HG03139 (cell line): Measurements from ENCODE around the gene EPB41L2.
"Not testable (repeated sequence)": the region's sequence is repeated elsewhere in the genome, so short reads cannot be mapped to it uniquely, and the experiment has no call there.

Experiments used
- ATAC-seq: cut with Tn5 transposase; IDR thresholded peaks from one replicate; pipeline ENCODE4 v1.9.1; 2021; ENCODE audit not compliant: unreplicated experiment

Gene EPB41L2

DNA sequence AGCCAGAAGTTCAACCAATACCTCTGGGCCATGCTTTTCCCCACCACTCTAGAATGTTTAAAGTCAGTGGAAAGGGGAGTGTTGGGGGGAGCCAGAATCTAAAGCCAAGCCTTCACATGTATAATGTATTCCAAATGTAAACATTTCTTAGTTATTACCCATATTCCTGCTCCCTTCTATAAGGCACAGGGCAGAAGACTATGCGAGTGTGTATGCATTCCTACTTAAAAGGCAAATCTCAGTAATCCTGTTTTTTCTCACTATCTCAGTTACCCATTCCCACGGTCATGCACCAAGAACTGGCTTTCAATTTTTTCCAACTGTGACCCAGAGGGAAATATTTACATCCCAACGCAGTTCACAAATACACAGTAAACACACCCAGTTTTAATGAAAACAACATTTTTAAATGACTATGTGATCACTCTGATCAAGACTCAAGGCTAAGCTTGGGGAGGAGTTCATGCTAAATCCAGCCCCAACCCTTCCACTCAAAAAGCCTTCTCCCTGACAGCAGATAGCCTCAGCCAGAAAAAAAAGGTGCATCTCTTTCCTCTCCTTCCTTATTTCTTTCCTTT is 57.5 kb downstream of the EPB41L2 start:
- no peak for ATAC-seq

DNA sequence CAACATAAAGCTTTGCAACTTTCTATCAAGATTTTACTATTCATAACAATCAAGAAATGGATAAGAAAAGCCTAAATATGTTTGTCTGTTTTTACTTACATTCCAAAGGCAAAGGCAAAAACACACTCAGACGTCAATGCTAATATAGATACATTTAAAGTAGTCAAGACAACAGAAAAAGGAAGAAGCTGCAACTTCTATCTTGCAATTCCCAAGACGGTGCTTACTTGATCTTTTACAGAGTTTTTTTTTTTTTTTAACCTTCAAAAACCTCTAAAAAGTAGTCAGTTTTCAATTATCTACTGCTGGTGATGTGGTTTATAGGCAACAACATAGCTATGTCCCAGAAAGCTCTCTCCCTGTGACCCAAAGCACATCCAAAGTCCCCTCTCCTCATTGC is 58.1 kb downstream of the EPB41L2 start:
- no peak for ATAC-seq

DNA sequence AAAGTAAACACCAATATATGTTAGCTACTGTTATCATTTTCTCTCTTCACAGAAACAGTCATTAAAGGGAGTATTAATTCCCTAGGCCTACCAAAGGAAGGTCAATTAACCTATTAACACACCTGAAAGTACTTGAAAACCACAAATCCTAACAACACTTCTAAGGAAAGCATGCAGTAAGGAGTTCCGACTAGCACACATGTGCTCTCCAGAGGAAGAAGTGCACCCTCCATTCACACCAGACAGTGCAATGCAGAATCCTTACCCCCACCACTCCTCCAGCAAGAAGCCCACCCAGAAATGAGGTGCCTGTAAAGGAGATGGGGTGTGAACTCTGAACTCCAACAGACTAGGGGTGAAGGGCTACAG is 58.7 kb downstream of the EPB41L2 start:
- ATAC-seq = no peak

DNA sequence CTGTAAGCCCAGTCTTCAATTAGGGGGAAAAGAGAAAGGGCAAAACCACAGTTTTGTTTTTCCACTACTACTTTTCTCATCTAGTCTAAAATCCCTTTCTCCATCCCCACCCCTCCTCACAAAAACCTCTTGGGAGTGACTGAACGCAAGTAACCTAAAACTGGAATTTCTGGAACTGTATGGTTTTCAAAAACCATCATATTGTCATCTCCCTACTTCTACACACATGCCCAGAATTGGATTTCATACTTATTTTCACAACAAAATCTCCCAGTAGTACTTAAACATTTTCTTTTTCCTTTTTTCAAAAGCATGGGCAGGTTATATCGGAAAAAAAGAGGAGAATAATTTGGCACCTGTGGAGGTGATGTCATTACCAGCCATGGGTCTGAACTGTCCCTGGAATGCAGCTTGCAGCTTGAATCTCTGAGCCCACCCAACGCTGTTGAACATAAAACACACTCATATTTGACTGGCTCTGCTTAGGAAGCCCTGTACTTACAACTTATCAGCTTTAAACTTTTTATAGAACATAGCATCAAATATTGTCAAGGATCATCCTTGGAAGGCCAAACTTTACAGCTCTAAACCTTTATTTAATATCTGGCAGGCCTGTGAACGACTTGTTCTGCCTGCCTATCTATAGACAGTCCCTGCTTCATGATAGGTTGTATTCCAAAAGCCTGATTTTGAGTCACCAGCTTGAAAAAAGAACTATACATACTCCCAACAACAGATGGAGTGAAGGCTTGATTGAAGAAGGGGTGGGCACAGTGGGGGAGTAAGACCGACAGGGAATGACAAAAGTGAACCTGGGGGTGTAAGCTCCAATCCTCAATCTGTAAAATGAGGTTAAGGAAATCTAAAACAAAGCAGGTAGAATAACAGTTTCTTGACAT is 59.3 kb downstream of the EPB41L2 start:
- no peak for ATAC-seq

DNA sequence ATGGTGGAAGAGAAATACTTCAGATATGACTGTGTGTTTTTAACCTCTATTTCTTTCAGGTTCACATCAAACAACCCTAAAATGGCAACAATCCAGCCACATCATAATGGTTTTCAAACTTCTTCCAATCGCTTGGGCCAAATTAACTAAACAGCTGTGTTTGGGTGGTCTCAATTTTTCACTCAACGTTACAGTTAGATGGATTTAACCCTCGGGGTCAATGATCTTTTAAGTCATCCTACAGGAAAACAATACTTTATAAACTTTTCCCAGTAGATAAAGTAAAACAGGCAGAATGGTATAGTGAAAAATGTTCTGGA is 60.4 kb downstream of the EPB41L2 start:
- ATAC-seq = no peak

GRCh38 chr6:131001945-131002660 is 60.9 kb downstream of the EPB41L2 start:
- no peak for ATAC-seq

GRCh38 chr6:131001111-131001736 is 61.8 kb downstream of the EPB41L2 start:
- ATAC-seq = no peak

GRCh38 chr6:131000544-131000943 is 62.5 kb downstream of the EPB41L2 start:
- no peak for ATAC-seq

DNA sequence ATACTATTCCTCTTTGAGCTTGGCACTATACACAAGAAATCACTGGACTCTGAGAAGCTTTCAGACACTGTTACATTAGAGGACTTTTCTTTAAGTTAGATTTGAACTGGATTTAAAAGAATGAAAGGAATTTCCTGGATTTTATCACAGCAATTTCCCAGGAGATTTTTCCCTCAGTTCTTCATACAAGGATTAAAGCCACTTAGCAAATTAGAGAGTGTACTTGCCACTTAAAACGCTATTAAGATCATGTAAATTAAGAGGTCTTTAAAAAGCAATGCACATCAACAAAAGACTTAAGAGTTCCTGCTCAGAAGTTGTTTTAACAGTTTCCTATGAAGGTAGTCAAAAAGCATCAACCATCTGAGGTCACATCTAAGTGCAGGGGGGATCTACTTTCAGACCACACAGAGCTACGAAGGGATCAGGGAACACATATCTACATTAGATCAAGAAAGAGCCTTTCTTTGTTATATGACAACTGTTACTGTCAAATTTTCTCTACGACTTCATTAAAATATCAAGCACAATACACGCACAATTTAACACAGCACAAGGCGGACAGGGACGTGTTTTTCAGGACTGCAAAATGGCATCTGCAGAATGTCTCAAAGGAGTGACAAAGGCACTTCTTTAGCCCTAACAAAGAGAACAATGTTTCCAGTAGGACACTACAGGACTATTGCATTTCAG is 65.8 kb downstream of the EPB41L2 start:
- ATAC-seq = no peak

DNA sequence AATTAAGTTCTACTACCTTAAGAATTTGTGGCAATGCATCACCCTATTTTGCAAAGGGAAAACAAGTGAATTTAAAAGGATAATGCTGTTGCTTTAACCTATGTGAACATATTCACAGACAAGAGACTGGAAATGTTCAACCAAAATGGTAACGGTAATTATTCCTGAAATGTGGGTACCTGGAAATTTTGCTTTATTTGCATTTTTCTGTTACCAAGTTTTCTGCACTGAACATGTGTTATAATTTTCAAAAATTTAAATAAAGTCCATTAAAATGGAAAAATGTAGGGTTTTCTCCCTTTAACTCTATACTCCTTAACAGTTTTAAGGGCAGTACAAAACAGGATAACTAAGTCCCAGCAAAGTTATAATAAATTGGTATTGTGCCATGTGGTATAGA is 66.4 kb downstream of the EPB41L2 start:
- ATAC-seq = no peak

DNA sequence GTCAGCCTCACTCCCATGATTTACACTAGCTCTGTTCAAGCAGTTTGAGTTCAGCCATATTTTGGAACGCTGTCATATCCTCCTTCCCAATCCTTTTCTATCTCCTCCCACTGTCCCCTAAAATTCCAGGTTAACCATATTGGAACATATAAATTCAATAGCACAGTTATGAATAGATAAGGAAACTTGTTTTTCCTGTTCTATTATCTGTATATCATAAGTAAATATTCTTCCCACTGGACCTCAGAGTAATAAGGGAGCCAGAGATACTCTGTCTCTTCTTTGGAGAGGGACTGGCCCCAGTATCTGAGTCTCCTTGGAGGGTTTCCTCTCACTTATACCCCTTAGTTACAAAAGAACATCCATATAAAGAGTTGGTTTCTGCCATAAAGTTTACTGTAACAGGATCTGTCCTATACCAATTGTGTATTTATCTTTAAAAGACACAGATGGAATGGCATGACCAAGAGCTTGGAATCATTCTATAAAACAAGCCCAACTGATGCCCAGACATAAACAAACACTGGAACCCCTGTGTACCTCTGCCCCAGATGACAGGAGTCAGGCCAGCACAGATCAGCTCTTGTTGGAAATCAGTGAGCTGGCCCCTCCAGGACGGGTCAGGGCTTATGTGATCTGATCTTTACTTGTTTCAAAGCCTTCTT is 67.1 kb downstream of the EPB41L2 start:
- ATAC-seq = no peak

- no peak for ATAC-seq
These were observed 68.5 kb downstream of the EPB41L2 start for GRCh38 chr6:130994319-130995097.

- ATAC-seq = no peak
These were observed 69.7 kb downstream of the EPB41L2 start for GRCh38 chr6:130993292-130993765.

DNA sequence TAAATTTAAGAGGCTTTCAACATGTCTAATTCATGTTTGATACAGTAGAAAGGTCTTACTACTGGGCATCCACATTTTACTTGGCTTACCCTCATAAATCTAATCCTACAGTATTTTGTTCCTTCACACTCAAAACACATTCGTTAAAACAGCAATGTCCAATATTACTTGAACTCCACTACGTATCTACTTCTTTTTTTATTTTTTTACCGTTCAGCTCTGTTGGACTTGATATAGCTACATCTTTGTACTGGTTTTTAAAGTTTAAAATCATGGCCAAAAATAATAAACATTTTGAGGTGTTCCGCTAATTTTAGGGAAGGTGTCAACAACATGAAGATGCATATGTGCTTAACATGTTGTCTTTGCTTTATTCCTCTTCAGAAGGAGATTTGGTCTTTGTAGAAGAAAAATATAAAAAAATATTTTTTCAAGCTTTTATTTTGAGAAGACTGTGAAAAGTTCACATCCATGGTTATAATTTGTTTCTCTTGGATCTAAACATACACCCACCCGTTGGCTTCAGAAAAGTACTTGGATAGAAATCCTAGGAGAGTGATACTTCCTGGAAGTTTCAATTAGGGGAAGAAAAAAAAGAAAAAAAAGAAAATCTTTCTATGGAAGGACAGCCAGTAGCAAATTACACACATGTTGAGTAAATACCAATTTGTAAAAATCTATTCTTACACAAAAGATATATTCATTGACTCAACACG is 71.5 kb downstream of the EPB41L2 start:
- no peak for ATAC-seq

GRCh38 chr6:130987539-130987938 is 75.5 kb downstream of the EPB41L2 start:
- not testable (repeated sequence) for ATAC-seq

GRCh38 chr6:130985115-130985514 is 77.9 kb downstream of the EPB41L2 start:
- ATAC-seq = no peak

DNA sequence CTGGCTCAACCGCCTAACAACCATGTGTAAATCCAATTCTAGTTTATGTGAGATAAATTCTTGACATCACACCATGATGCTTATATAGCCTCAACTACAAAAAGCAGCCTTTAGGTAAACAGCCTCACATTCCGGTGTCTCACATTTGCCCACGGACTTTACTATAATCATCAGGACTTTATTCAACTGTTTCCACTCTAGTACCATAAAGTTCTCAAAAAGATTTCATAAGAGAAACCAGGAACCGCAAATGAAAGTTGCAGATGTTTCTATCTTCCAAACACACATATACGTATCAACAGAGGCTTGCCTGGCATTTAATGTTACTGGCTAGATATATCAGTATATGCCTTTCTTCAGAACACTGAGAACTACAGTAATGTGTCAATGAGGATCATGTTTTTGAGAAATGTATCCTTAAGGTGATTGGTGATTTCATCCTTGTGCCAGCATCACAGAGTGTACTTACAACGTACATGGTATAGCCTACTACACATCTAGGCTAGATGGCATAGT is 80.0 kb downstream of the EPB41L2 start:
- no peak for ATAC-seq

DNA sequence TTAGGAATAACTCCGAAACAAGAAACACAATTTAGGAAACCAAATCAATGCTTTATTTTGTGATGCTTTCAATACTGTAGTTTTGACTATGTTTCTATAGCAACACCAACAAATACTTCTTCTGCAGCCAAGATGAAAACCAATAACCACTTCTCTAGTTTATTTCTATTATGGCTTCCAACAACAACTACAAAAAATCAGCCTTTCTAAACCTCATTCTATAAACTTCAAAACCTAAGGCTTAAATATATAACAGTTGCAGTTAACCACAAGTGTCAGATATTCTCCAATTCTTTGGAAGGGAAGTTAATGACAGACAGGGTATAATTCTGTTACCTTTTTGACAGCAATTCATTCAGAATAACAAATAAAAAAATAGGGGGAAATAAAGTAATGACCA is 80.9 kb downstream of the EPB41L2 start:
- ATAC-seq = no peak

GRCh38 chr6:130981409-130981808 is 81.6 kb downstream of the EPB41L2 start:
- ATAC-seq = no peak
